Endothelial cell of umbilical vein (primary cell): Measurements from ENCODE around the gene SUPT20HL1. TPM values are rescaled to one million over a fixed set of nuclear protein-coding genes. Genes with fewer than 3 reads are reported as not detected.
"Not testable (repeated sequence)": the region's sequence is repeated elsewhere in the genome, so short reads cannot be mapped to it uniquely, and the experiment has no call there.

Experiments used
- BruUV-seq: library from RNA; stranded (reverse); fragments of 400-500 nt; replicated peaks from 2 replicates; lab custom pipeline; 2021; lab: Mats Ljungman, UMichigan
- CTCF ChIA-PET: fragments of 300-600, 350-600 bp; sonication (Branson Sonifier 250); formaldehyde crosslinking; loops from one replicate; lab custom pipeline; 2021; ENCODE audit warnings: antibody characterized with exemption, inconsistent platforms; lab: Charles Lee
- POLR2A ChIA-PET: fragments of 300-600, 350-600 bp; sonication (Branson Sonifier 250); formaldehyde crosslinking; loops from one replicate; lab custom pipeline; 2021; ENCODE audit warnings: antibody characterized with exemption, inconsistent platforms; lab: Charles Lee
- DNase-seq: peaks from one replicate; pipeline ENCODE4 v3.0.0-alpha.2; 2011; ENCODE audit warnings: low read depth, low spot score
- FAIRE-seq: peaks from 2 replicates; lab custom pipeline; 2011; peaks lifted over from hg19 to GRCh38; lab: Jason Lieb, UNC
- H2AFZ ChIP-seq: 2 replicates; pipeline ENCODE4 v1.6.0; 2012; ENCODE audit warnings: low read depth, low read length, control low read depth, inconsistent platforms
- H3K27ac ChIP-seq: 2 replicates; pipeline ENCODE4 v1.5.1; 2011; ENCODE audit warnings: low read depth, mild to moderate bottlenecking, control low read depth, low read length, moderate library complexity; ENCODE audit not compliant: insufficient read depth
- H3K27me3 ChIP-seq, 2 experiments: 2 replicates each; pipeline versions ENCODE4 v1.6.0 to v1.6.1; 2011; ENCODE audit warnings: low read length in 2 of 2, mixed read lengths in 1 of 2; ENCODE audit not compliant: control insufficient read depth in 2 of 2, insufficient read depth in 2 of 2
- H3K36me3 ChIP-seq, 2 experiments: 2 replicates in 1 of 2; 3 replicates in 1 of 2; pipeline ENCODE4 v1.5.1; 2011; ENCODE audit warnings: low read length in 2 of 2, mild to moderate bottlenecking in 1 of 2, moderate library complexity in 1 of 2; ENCODE audit not compliant: control insufficient read depth in 2 of 2, insufficient read depth in 2 of 2; ENCODE audit errors: extremely low read depth in 1 of 2
- H3K4me1 ChIP-seq: 3 replicates; pipeline ENCODE4 v1.5.1; 2011; ENCODE audit warnings: mild to moderate bottlenecking, low read length; ENCODE audit not compliant: control insufficient read depth, insufficient read depth; ENCODE audit errors: extremely low read depth
- H3K4me2 ChIP-seq: 2 replicates; pipeline ENCODE4 v1.6.1; 2011; ENCODE audit warnings: low read length, control low read depth, mixed read lengths; ENCODE audit not compliant: insufficient read depth
- H3K4me3 ChIP-seq, 3 experiments: fragments of 200-600 bp in 1 of 3; sonication (generic), shearing (Covaris generic) in 1 of 3; replicated peaks in 1 of 3; 2 replicates each; pipeline ENCODE4 v1.5.1; 2011 to 2016; ENCODE audit warnings: control low read depth in 3 of 3, low read length in 3 of 3, mild to moderate bottlenecking in 2 of 3, inconsistent platforms in 1 of 3, low read depth in 1 of 3, moderate library complexity in 1 of 3; ENCODE audit not compliant: insufficient read depth in 1 of 3
- H3K79me2 ChIP-seq: 2 replicates; pipeline ENCODE4 v1.6.0; 2012; ENCODE audit warnings: low read length, inconsistent platforms; ENCODE audit not compliant: control insufficient read depth, insufficient read depth
- H3K9ac ChIP-seq: replicated peaks from 2 replicates; pipeline ENCODE3; 2011; ENCODE audit warnings: low read length, control low read depth; ENCODE audit not compliant: insufficient read depth; ENCODE audit errors: extremely low read depth
- H3K9me1 ChIP-seq: replicated peaks from 3 replicates; pipeline ENCODE4 v1.6.0; 2011; ENCODE audit warnings: mild to moderate bottlenecking, low read length; ENCODE audit not compliant: control insufficient read depth, insufficient read depth; ENCODE audit errors: extremely low read depth
- H3K9me3 ChIP-seq: replicated peaks from 2 replicates; pipeline ENCODE4 v1.5.1; 2012; ENCODE audit warnings: low read length, inconsistent platforms; ENCODE audit not compliant: control insufficient read depth, insufficient read depth
- H4K20me1 ChIP-seq: replicated peaks from 2 replicates; pipeline ENCODE3; 2011; ENCODE audit warnings: mild to moderate bottlenecking, low read length; ENCODE audit not compliant: control insufficient read depth, insufficient read depth; ENCODE audit errors: extremely low read depth
- EZH2 ChIP-seq: IDR thresholded peaks from 2 replicates; pipeline ENCODE4 v1.6.1; 2012; ENCODE audit warnings: borderline replicate concordance, low read depth, mild to moderate bottlenecking, moderate library complexity, low read length, inconsistent platforms; ENCODE audit not compliant: severe bottlenecking
- FOS ChIP-seq: IDR thresholded peaks from 2 replicates; pipeline ENCODE4 v1.6.1; 2011; ENCODE audit warnings: mild to moderate bottlenecking, low read length, moderate library complexity, borderline replicate concordance; ENCODE audit not compliant: insufficient read depth
- GATA2 ChIP-seq: IDR thresholded peaks from 2 replicates; pipeline ENCODE4 v1.7.0; 2011; ENCODE audit warnings: low read depth, mild to moderate bottlenecking, moderate library complexity, mixed read lengths, low read length; ENCODE audit not compliant: insufficient read length, insufficient read depth
- JUN ChIP-seq: IDR thresholded peaks from 2 replicates; pipeline ENCODE4 v1.6.1; 2011; ENCODE audit warnings: borderline replicate concordance, low read depth; ENCODE audit not compliant: insufficient read length, insufficient read depth
- MYC ChIP-seq: IDR thresholded peaks from one replicate; pipeline ENCODE4 v1.6.1; 2011; ENCODE audit warnings: mild to moderate bottlenecking, low read depth, low read length
- POLR2A ChIP-seq: IDR thresholded peaks from 2 replicates; pipeline ENCODE4 v1.6.1; 2012; ENCODE audit warnings: low read depth, mild to moderate bottlenecking, control low read depth, low read length
- dilution Hi-C: fragments of 300-500 bp; cut with MboI; formaldehyde crosslinking; loops from one replicate; pipeline ENCODE4 v1.15.0; 2019; ENCODE audit warnings: low sequenced_read_pairs; ENCODE audit not compliant: extremely low pct_ligation_motif_present
- intact Hi-C: fragments of 100-400 bp; cut with micrococcal nuclease; formaldehyde crosslinking; loops from one replicate; pipeline ENCODE4 v1.10.0; 2022
- polyA plus RNA-seq, 4 experiments: library from polyadenylated mRNA; depleted of rRNA in 3 of 4; stranded (reverse) in 3 of 4; unstranded in 1 of 4; fragments of >200 nt; gene quantifications; 2 replicates each; pipeline versions ENCODE4 v1.2.1 to v1.2.3, GENCODE V29; 2011 to 2012; ENCODE audit warnings: missing spikeins in 1 of 4
- total RNA-seq: library from RNA; stranded (reverse); gene quantifications from 2 replicates; pipeline ENCODE4 v1.2.3, GENCODE V29; 2021

The SUPT20HL1 gene
- total and polyA plus RNA-seq, 2 donors (not counting 3 experiments of a cell fraction or from before 2014, with no cell fraction given), result not detected

- H3K9me3 ChIP-seq, result no peaks in the 10 kb centered on the region
- no peak overlapping the region for H3K27ac ChIP-seq
- TF ChIP-seq POLR2A (no peak), FOS (peak; percentile 34)
- no peaks in the 10 kb centered on the region for H3K79me2 ChIP-seq
- ChIA-PET POLR2A (no interaction called here), CTCF (interaction anchor here (1.0 kb wide), 1 partner anchor 17 kb away, joined by 3 read pairs; no protein-coding TSS in a partner anchor)
- H3K27me3 ChIP-seq, result no peaks in the 10 kb centered on the region
- no peaks in the 10 kb centered on the region for H4K20me1 ChIP-seq
- H3K4me3 ChIP-seq, result no peak overlapping the region
- no peak overlapping the region for H3K9ac ChIP-seq
- no TSS peak for BruUV-seq
- intact Hi-C loops (no loop called here), dilution Hi-C loops (no loop called here)
- H2AFZ ChIP-seq, result no peak overlapping the region
- H3K9me1 ChIP-seq, result no peaks in the 10 kb centered on the region
- DNase-seq (no peak), FAIRE-seq (peak; percentile 55)
- no peak overlapping the region for H3K4me2 ChIP-seq
- H3K4me1 ChIP-seq, result peaks cover 15% of the 10 kb centered on the region
- H3K36me3 ChIP-seq, result no peaks in the 10 kb centered on the region
These were observed 5.3 kb upstream of the SUPT20HL1 start for GRCh38 chrX:24355095-24355494.

- no peaks in the 10 kb centered on the region for H3K9me1 ChIP-seq
- dilution Hi-C loops (no loop called here), intact Hi-C loops (no loop called here)
- peak overlapping the region; percentile 30 for H3K27ac ChIP-seq
- no peaks in the 10 kb centered on the region for H3K9me3 ChIP-seq
- no peaks in the 10 kb centered on the region for H3K36me3 ChIP-seq
- peak; percentile 66 for DNase-seq
- ChIA-PET POLR2A (interaction anchor here (0.7 kb wide), 1 partner anchor 9 kb away, joined by 4 read pairs; no protein-coding TSS in a partner anchor), CTCF (interaction anchor here (1.0 to 2.8 kb wide), 3 partner anchors 9 to 63 kb away, joined by 3 to 17 read pairs (median 3); no protein-coding TSS in a partner anchor)
- no peak for TF ChIP-seq EZH2
- TF ChIP-seq MYC, result no peak
- TF ChIP-seq GATA2, result peak; percentile 63
- TF ChIP-seq JUN, result peak; percentile 68
- TF ChIP-seq FOS, result peak; percentile 48
- no peak overlapping the region for H3K9ac ChIP-seq
- H3K4me1 ChIP-seq, result peaks cover 15% of the 10 kb centered on the region
- BruUV-seq, result no TSS peak
- no peaks in the 10 kb centered on the region for H3K27me3 ChIP-seq
- no peaks in the 10 kb centered on the region for H3K79me2 ChIP-seq
- H4K20me1 ChIP-seq, result no peaks in the 10 kb centered on the region
- peak; percentile 97 for FAIRE-seq
- no peak overlapping the region for H3K4me2 ChIP-seq
- no peak overlapping the region for H3K4me3 ChIP-seq
- H2AFZ ChIP-seq, result peak overlapping the region; percentile 24
These were observed 3.3 kb upstream of the SUPT20HL1 start for GRCh38 chrX:24357106-24357505.

GRCh38 chrX:24362089-24362745 is 1.8 kb downstream of the SUPT20HL1 start:
- FAIRE-seq, H3K79me2 ChIP-seq, H2AFZ ChIP-seq, H3K36me3 ChIP-seq, H3K27ac ChIP-seq, POLR2A ChIA-PET, CTCF ChIA-PET, H3K9me1 ChIP-seq, DNase-seq, H3K9me3 ChIP-seq, BruUV-seq, H3K4me2 ChIP-seq, dilution Hi-C loops, H4K20me1 ChIP-seq, H3K4me3 ChIP-seq, H3K27me3 ChIP-seq, H3K9ac ChIP-seq, H3K4me1 ChIP-seq, intact Hi-C loops: not testable (repeated sequence)
